ENCODE measurements around the gene SUGT1.

SUGT1 gene

DNA sequence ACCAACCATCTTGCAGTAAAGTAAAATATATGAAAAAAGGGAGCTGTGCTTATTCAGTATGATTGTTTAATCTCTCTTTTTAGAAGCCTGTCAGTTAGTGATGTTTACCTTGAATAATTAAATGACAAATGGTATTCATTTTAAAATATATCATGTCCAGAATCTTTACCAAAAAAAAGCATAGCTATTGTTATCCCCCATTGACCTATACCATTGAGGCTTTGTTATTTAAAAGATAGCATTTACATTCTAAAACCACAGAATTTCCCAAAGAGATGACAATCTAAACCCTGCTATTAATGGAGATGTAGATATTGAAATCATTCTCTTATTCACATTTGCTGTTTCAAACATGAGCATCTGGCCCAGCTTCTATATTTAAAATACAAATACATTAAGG lies 84.8 kb downstream of the SUGT1 start:
- no peak for DNase-seq (ENCODE audit: low spot score)

DNA sequence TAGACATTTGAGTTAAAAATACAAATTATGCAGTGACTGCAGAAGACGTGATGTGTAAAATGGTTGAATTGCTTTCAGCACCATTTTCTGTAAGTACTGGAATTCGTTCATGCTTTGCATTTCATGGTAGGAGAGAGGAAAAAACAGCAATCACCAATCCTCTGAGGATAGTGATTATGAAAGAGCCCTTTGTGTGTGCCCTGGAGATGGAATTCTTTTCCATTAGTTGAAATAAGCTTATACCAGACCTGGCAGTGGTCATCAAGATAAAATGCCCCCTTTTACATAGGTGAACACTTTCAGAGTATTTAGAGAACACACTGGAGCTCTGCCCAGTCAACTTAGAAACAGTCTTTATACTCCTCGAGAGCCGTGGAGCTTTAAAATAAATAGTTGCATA lies 85.3 kb downstream of the SUGT1 start:
- DNase-seq (ENCODE audit: low spot score) = no peak

DNA sequence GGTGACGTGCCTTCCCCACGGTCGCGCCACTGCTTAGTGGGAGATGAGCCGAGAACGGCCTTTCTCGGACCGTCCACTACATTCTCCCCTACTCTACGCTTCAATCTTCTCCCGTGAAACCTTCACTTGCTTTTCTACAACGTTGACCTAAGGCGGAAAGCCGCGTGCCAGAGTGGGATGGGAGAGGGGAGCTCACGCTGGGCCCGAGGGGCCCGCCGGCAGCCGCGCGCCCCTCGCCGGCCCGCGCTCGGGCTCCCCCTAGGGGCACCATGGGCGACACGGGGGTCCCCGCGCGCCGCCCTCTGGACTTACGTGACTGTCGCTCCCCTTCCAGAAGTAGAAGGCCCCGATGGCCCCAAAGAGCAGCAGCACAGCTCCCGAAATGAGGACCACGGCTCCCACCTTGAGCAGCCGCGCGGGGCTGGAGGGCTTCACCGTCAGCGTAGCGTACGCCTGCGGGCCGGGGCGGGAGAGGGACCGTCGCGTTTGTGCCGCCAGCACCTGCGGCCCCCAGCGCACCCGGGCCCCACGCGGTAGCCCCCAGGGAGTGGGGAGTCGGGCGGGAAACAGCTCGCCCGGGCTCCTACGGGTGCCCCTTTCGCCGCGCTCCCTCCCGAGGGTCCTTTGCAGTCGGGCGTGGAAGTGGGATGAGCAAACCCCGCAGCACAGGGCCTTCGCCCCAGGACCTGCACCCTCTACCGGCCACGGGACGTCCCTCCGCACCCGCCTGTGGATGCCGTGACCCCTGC lies 86.3 kb downstream of the SUGT1 start:
- no peak for DNase-seq (ENCODE audit: low spot score)

DNA sequence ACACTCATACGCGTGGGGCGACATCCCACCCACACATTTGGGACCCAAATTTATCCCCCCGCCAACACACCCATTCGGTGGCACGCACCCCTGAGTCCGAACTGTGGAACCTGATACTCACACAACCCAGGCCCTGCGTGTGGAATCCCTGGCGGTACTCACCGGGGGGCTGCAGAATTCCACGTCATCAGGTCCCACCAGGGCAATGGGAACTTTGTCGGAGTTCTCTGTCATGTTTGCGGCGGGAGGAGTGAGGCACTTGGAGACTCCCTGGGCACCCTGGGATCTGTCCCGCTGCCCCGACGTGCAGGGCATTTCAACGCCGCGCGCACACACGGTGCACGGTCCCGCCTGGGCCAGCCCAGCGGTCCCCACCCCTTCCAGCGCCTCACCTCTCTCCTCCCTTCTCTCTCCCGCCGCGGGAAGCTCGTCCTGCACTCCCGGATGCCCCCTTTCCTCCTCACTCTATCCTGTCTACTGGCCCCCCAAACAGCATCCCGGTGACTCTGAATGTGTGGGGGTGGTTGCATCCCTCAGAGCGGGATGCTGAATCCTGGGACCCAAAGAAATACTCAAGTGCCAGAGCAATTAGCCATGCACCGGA lies 86.9 kb downstream of the SUGT1 start, which contains the start of gene CNMD:
TSS of gene CNMD (minus strand) at position 353 of the 604 bp plus-strand sequence. CDS start at position 234, 119 bp downstream.
- no peak for DNase-seq (ENCODE audit: low spot score)

DNA sequence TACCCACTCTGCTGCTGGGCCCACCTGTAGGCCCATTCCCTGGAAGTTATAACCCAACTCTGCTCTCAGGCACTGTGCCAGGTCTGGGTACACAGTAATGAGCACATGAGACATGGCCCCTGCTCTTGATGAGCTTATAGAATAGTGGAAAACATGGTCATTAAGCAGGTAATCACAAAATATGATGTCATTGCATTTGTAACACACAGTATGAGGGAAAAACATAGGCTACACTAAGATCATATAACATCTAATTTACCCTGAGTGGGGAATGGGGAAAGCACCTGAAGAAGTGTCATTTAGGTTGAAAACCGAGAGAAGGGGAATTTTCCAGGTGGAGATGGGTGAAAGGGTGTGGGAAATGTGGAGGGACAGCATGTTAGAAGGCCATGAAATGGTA lies 90.9 kb downstream of the SUGT1 start:
- DNase-seq (ENCODE audit: low spot score) = no peak

DNA sequence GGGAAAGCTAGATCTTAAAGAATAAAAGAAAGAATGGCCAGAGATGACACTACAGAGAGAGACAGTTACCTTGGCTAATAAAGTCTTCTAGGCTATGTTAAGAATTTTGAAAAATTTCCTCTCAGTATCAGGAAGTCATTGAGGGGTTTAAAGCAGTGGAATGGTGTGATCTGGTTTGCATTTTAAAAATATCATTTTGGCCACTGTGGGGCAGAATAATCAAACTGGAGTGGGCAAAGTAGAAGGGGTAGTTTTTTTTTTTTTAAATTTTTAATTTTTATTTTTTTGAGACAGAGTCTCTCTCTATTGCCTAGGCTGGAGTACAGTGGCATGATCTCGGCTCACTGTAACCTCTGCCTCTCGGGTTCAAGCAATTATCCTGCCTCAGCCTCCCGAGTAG lies 91.4 kb downstream of the SUGT1 start:
- DNase-seq (ENCODE audit: low spot score) = no peak

DNA sequence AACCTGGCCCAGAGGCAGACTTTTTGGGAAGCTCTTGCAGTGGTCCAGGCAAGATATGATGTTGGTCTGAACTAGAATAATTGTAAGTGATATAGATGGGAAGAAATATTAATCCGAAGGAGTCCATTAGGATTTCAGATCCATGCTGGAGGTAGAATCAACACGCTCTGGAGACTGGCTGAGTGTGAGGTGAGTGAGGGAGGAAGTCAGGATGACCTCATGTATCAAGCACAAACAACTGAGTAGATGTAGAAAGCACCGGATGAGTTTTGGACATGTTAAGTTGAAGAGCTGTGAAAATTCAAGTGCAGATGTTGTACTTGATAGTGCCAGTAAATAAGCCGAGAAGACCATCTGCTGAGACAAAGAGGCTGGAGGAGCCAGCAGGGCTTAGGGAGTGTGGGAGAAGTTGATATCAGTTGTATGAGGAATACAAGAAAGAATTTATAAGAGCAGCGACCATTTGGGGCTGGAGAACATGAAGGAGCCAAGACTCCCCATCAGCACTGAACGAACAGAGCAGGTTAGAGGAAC lies 92.3 kb downstream of the SUGT1 start:
- no peak for DNase-seq (ENCODE audit: low spot score)

DNA sequence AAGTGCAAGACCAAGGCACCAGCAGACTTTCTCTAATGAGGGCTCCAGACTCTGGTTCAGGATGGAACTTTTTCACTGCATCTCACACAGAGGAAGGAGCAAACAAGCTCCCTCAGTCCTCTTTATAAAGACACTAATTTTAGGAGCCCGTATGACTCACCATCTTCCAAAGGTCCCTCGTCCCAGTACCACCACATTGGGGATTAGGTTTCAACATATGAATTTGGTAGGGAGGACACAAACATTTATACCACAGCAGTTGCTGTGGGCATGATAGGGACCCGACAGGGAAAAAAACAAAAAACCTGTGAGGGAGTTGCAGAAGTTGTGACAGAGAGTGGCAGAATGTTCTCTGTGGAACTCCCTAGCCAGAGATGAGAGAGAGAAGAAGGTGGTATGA lies 93.5 kb downstream of the SUGT1 start:
- DNase-seq (ENCODE audit: low spot score) = no peak

DNA sequence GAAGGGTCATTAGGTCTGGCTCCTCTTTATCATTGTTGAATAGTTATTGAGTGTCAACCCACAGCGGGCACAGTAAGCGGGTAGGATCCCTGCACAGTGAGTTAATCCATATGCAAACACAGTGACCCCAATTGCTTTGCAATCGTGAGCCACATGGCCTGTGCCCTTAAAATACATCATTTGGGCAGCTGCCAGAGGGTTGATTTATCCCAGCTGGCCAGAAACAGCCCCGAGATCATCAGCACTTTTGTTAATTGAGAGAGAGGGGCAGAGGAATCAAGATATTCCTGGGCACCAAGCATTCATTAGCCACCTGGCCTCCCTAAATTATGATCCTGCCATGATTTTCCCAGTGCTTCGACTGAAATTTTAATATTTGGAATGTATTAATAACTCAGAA lies 96.8 kb downstream of the SUGT1 start:
- DNase-seq (ENCODE audit: low spot score) = no peak
